GM12878 (cell line): Measurements from ENCODE around the gene EFCAB13. TPM values are rescaled to one million over a fixed set of nuclear protein-coding genes. Genes with fewer than 3 reads are reported as not detected.

ENCODE experiments used
- ATAC-seq: fragments of 200-7000 bp; cut with Tn5 transposase; 3 replicates; pipeline ENCODE4 v1.9.1; 2020; ENCODE audit warnings: mild to moderate bottlenecking, moderate library complexity
- BruUV-seq: library from RNA; stranded (reverse); fragments of 400-500 nt; replicated peaks from 2 replicates; lab custom pipeline; 2021; lab: Mats Ljungman, UMichigan
- CTCF ChIA-PET: fragments of 300-600 bp; sonication (Branson Sonifier 250); formaldehyde crosslinking; extraction: SDS; loops from one replicate; lab custom pipeline; 2021; ENCODE audit warnings: inconsistent platforms; lab: Yijun Ruan, JAX
- POLR2A ChIA-PET: fragments of 350-600 bp; formaldehyde crosslinking; extraction: SDS; loops from one replicate; lab custom pipeline; 2021; ENCODE audit warnings: inconsistent platforms; lab: Charles Lee
- RAD21 ChIA-PET: fragments of 300-600 bp; sonication (Branson Sonifier 250); formaldehyde crosslinking; loops from one replicate; lab custom pipeline; 2023; ENCODE audit warnings: antibody characterized with exemption; ENCODE audit not compliant: unreplicated experiment; lab: Charles Lee
- SMC1A ChIA-PET: fragments of 300-600 bp; sonication (Branson Sonifier 250); formaldehyde crosslinking; loops from one replicate; lab custom pipeline; 2023; ENCODE audit not compliant: unreplicated experiment, uncharacterized antibody; lab: Charles Lee
- DNase-seq: peaks from one replicate; pipeline ENCODE4 v3.0.0-alpha.2; 2011; ENCODE audit warnings: low read depth, low spot score
- FAIRE-seq: peaks from 3 replicates; lab custom pipeline; 2011; peaks lifted over from hg19 to GRCh38; lab: Jason Lieb, UNC
- H2AFZ ChIP-seq: 2 replicates; pipeline ENCODE4 v1.6.0; 2011; ENCODE audit warnings: low read depth, low read length, control low read depth; ENCODE audit not compliant: control insufficient read depth
- H3K27ac ChIP-seq: 2 replicates; pipeline ENCODE4 v1.5.1; 2011; ENCODE audit warnings: control low read depth; ENCODE audit not compliant: control insufficient read depth, insufficient read depth
- H3K27me3 ChIP-seq, 2 experiments: replicated peaks in 1 of 2; 2 replicates each; pipeline versions ENCODE4 v1.6.0 to v1.6.1; 2011; ENCODE audit warnings: low read length in 1 of 2; ENCODE audit not compliant: control insufficient read depth in 2 of 2, insufficient read depth in 2 of 2
- H3K36me3 ChIP-seq, 2 experiments: 2 replicates each; pipeline ENCODE4 v1.5.1; 2011; ENCODE audit warnings: low read length in 1 of 2; ENCODE audit not compliant: control insufficient read depth in 2 of 2, insufficient read depth in 2 of 2
- H3K4me1 ChIP-seq: 2 replicates; pipeline ENCODE4 v1.6.1; 2011; ENCODE audit warnings: mild to moderate bottlenecking, low read length, moderate library complexity, mixed read lengths; ENCODE audit not compliant: control insufficient read depth, insufficient read depth
- H3K4me2 ChIP-seq: 2 replicates; pipeline ENCODE4 v1.6.0; 2011; ENCODE audit warnings: control low read depth; ENCODE audit not compliant: control insufficient read depth, insufficient read depth
- H3K4me3 ChIP-seq: fragments of 200-600 bp; sonication (generic); 2 replicates; pipeline ENCODE4 v1.5.1; 2016
- H3K79me2 ChIP-seq: 2 replicates; pipeline ENCODE4 v1.6.0; 2011; ENCODE audit warnings: low read length; ENCODE audit not compliant: control insufficient read depth, insufficient read depth
- H3K9ac ChIP-seq: 2 replicates; pipeline ENCODE4 v1.8.0; 2011; ENCODE audit warnings: low read length, control low read depth, mixed read lengths; ENCODE audit not compliant: control insufficient read depth, insufficient read depth
- H3K9me3 ChIP-seq: replicated peaks from 3 replicates; pipeline ENCODE4 v1.5.1; 2011; ENCODE audit warnings: mild to moderate bottlenecking, low read length; ENCODE audit not compliant: control insufficient read depth, insufficient read depth
- H4K20me1 ChIP-seq: 2 replicates; pipeline ENCODE4 v1.6.0; 2011; ENCODE audit not compliant: control insufficient read depth, insufficient read depth
- IRF4 ChIP-seq: IDR thresholded peaks from 2 replicates; pipeline ENCODE4 v1.6.1; 2011; ENCODE audit warnings: low read depth, low read length
- MEF2A ChIP-seq: IDR thresholded peaks from 2 replicates; pipeline ENCODE4 v1.6.1; 2011; ENCODE audit warnings: low read depth, mild to moderate bottlenecking, low read length, moderate library complexity; ENCODE audit not compliant: insufficient read depth
- RAD21 ChIP-seq: IDR thresholded peaks from 2 replicates; pipeline ENCODE4 v1.6.1; 2011; ENCODE audit warnings: mild to moderate bottlenecking, low read depth, low read length, moderate library complexity; ENCODE audit not compliant: insufficient read depth
- SIN3A ChIP-seq: IDR thresholded peaks from 2 replicates; pipeline ENCODE4 v1.6.1; 2012; ENCODE audit warnings: low read depth, low read length, improper control_type of control experiment
- SP1 ChIP-seq: IDR thresholded peaks from one replicate; pipeline ENCODE4 v1.6.1; 2011; ENCODE audit warnings: low read depth, low read length
- WRNIP1 ChIP-seq: IDR thresholded peaks from 2 replicates; pipeline ENCODE4 v1.6.1; 2011; ENCODE audit warnings: low read depth, low read length, improper control_type of control experiment, borderline replicate concordance
- WGBS: methylation state at CpG from one replicate; pipeline ENCODE4 v1.1.6; 2016; ENCODE audit warnings: low lambda C conversion rate; ENCODE audit not compliant: insufficient replicate concordance, insufficient coverage; ENCODE audit errors: missing lambda C conversion rate; 5-methylcytosine and 5-hydroxymethylcytosine counted together
- in situ Hi-C: fragments of 300-500 bp; cut with MboI; formaldehyde crosslinking; loops from 9 replicates; pipeline ENCODE4 v1.14.3; 2018; ENCODE audit warnings: mixed read lengths
- intact Hi-C: fragments of 100-400 bp; cut with micrococcal nuclease; formaldehyde crosslinking; loops from one replicate; pipeline ENCODE4 v1.14.2; 2022; ENCODE audit not compliant: unreplicated experiment
- polyA plus RNA-seq, 11 experiments: library from polyadenylated mRNA; depleted of rRNA in 4 of 11; unstranded in 6 of 11; stranded (reverse) in 5 of 11; fragments of >200 nt; fragmentation: Nextera tagmentation in 4 of 11; fragmentation: Illumina TruSeq in 1 of 11; extraction: Ambion mirVana in 4 of 11; extraction: Trizol in 1 of 11; gene quantifications; 1 replicate in 1 of 11; 2 replicates in 10 of 11; pipeline versions ENCODE4 v1.2.1 to v1.2.3, GENCODE V29; 2011 to 2016; ENCODE audit warnings: inconsistent platforms in 2 of 11, missing spikeins in 2 of 11, low read depth in 1 of 11
- total RNA-seq, 4 experiments: library from RNA; depleted of rRNA in 3 of 4; stranded (reverse); fragments of >200 nt in 3 of 4; fragmentation: Illumina TruSeq in 1 of 4; extraction: Trizol in 1 of 4; gene quantifications; 2 replicates each; pipeline versions ENCODE4 v1.2.1 to v1.2.3, GENCODE V29; 2013 to 2021
- TF ChIP-seq, protein P1 (sequence below): fragments of 450-650 bp; IDR thresholded peaks from 2 replicates; pipeline ENCODE4 v1.6.1; 2018; ENCODE audit warnings: mild to moderate bottlenecking, low read depth, moderate library complexity; ENCODE audit not compliant: partially characterized antibody
- TF ChIP-seq, protein P2 (sequence below): fragments of 450-650 bp; IDR thresholded peaks from 2 replicates; pipeline ENCODE4 v1.6.1; 2016; ENCODE audit warnings: mild to moderate bottlenecking
- TF ChIP-seq, protein P3 (sequence below): fragments of 450-650 bp; IDR thresholded peaks from 2 replicates; pipeline ENCODE4 v1.6.1; 2017; ENCODE audit warnings: mild to moderate bottlenecking, moderate library complexity

The EFCAB13 gene
- total and polyA plus RNA-seq, 10 of the 15 experiments (the other 5 are each of a cell fraction or from before 2014, with no cell fraction given): 0.90 to 8.7 (median 5.0) TPM

DNA sequence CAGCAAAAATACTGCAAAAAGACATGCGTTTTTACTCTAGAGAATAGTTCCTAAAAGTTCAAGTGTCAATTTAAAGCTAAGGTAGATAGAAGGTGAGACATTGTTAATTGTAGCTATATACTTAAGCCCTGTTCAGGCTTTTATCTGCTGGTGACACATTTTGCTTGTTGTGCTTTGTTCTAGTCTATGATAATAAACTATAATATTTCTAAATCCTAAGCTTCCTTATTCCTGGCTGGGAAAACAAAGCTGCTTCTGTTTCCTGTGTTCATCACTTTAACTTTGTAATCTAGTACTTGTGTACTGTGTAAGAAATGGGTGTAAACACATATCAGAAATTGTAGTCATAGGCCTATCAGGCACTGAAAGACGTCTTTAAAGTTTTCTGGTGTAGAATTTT is 77.3 kb downstream of the EFCAB13 start (continued):
- no peak for TF ChIP-seq WRNIP1

- POLR2A ChIA-PET: no interaction called here
- in situ Hi-C loops: no loop called here
- ATAC-seq (no peak), DNase-seq (no peak), FAIRE-seq (no peak)
- H3K79me2 ChIP-seq: no peaks in the 10 kb centered on the region
- no peak overlapping the region for H2AFZ ChIP-seq
- H3K36me3 ChIP-seq: no peaks in the 10 kb centered on the region
- TF ChIP-seq SIN3A (no peak), IRF4 (no peak), WRNIP1 (no peak), MEF2A (no peak), RAD21 (no peak), SP1 (no peak)
- TF ChIP-seq, protein P1, sequence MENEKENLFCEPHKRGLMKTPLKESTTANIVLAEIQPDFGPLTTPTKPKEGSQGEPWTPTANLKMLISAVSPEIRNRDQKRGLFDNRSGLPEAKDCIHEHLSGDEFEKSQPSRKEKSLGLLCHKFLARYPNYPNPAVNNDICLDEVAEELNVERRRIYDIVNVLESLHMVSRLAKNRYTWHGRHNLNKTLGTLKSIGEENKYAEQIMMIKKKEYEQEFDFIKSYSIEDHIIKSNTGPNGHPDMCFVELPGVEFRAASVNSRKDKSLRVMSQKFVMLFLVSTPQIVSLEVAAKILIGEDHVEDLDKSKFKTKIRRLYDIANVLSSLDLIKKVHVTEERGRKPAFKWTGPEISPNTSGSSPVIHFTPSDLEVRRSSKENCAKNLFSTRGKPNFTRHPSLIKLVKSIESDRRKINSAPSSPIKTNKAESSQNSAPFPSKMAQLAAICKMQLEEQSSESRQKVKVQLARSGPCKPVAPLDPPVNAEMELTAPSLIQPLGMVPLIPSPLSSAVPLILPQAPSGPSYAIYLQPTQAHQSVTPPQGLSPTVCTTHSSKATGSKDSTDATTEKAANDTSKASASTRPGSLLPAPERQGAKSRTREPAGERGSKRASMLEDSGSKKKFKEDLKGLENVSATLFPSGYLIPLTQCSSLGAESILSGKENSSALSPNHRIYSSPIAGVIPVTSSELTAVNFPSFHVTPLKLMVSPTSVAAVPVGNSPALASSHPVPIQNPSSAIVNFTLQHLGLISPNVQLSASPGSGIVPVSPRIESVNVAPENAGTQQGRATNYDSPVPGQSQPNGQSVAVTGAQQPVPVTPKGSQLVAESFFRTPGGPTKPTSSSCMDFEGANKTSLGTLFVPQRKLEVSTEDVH: no peak
- TF ChIP-seq, protein P2, sequence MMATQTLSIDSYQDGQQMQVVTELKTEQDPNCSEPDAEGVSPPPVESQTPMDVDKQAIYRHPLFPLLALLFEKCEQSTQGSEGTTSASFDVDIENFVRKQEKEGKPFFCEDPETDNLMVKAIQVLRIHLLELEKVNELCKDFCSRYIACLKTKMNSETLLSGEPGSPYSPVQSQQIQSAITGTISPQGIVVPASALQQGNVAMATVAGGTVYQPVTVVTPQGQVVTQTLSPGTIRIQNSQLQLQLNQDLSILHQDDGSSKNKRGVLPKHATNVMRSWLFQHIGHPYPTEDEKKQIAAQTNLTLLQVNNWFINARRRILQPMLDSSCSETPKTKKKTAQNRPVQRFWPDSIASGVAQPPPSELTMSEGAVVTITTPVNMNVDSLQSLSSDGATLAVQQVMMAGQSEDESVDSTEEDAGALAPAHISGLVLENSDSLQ: no peak
- TF ChIP-seq, protein P3, sequence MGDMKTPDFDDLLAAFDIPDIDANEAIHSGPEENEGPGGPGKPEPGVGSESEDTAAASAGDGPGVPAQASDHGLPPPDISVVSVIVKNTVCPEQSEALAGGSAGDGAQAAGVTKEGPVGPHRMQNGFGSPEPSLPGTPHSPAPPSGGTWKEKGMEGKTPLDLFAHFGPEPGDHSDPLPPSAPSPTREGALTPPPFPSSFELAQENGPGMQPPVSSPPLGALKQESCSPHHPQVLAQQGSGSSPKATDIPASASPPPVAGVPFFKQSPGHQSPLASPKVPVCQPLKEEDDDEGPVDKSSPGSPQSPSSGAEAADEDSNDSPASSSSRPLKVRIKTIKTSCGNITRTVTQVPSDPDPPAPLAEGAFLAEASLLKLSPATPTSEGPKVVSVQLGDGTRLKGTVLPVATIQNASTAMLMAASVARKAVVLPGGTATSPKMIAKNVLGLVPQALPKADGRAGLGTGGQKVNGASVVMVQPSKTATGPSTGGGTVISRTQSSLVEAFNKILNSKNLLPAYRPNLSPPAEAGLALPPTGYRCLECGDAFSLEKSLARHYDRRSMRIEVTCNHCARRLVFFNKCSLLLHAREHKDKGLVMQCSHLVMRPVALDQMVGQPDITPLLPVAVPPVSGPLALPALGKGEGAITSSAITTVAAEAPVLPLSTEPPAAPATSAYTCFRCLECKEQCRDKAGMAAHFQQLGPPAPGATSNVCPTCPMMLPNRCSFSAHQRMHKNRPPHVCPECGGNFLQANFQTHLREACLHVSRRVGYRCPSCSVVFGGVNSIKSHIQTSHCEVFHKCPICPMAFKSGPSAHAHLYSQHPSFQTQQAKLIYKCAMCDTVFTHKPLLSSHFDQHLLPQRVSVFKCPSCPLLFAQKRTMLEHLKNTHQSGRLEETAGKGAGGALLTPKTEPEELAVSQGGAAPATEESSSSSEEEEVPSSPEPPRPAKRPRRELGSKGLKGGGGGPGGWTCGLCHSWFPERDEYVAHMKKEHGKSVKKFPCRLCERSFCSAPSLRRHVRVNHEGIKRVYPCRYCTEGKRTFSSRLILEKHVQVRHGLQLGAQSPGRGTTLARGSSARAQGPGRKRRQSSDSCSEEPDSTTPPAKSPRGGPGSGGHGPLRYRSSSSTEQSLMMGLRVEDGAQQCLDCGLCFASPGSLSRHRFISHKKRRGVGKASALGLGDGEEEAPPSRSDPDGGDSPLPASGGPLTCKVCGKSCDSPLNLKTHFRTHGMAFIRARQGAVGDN: no peak
- no peaks in the 10 kb centered on the region for H3K4me1 ChIP-seq
- RAD21 ChIA-PET: no interaction called here
- no peak overlapping the region for H3K9ac ChIP-seq
- no TSS peak for BruUV-seq
- SMC1A ChIA-PET: interaction anchor here (1.0 kb wide), 1 partner anchor 10 kb away, joined by 3 read pairs; no protein-coding TSS in a partner anchor
- H4K20me1 ChIP-seq: no peaks in the 10 kb centered on the region
- H3K4me3 ChIP-seq: no peak overlapping the region
- 56% methylated on average over 3 of the region's 3 CpGs for WGBS
- no peak overlapping the region for H3K4me2 ChIP-seq
- CTCF ChIA-PET: no interaction called here
- intact Hi-C loops: no loop called here
- no peaks in the 10 kb centered on the region for H3K27me3 ChIP-seq
- H3K27ac ChIP-seq: no peak overlapping the region
- H3K9me3 ChIP-seq: no peaks in the 10 kb centered on the region
Observed at GRCh38 chr17:47404006-47404405, 80.3 kb downstream of the EFCAB13 start.
